HUES64 (cell line): ENCODE results near the gene AP1S3.

Experiments
- H3K27ac ChIP-seq: 2 replicates; pipeline ENCODE4 v1.7.0; 2013; ENCODE audit warnings: low read depth, low read length, inconsistent platforms
- H3K27me3 ChIP-seq: 2 replicates; pipeline ENCODE4 v1.6.1; 2013; ENCODE audit warnings: mild to moderate bottlenecking, low read length; ENCODE audit not compliant: insufficient read depth
- H3K36me3 ChIP-seq: 2 replicates; pipeline ENCODE4 v1.6.1; 2013; ENCODE audit warnings: mild to moderate bottlenecking, low read length; ENCODE audit not compliant: insufficient read depth
- H3K4me1 ChIP-seq: 2 replicates; pipeline ENCODE4 v1.6.1; 2013; ENCODE audit warnings: mild to moderate bottlenecking, low read length, moderate library complexity; ENCODE audit not compliant: insufficient read depth
- H3K4me3 ChIP-seq: 2 replicates; pipeline ENCODE4 v1.5.1; 2013; ENCODE audit warnings: mild to moderate bottlenecking, low read length, moderate library complexity
- H3K9ac ChIP-seq: 2 replicates; pipeline ENCODE4 v1.6.1; 2013; ENCODE audit warnings: mild to moderate bottlenecking, low read depth, low read length
- H3K9me3 ChIP-seq: 2 replicates; pipeline ENCODE4 v1.6.1; 2013; ENCODE audit warnings: low read depth, low read length; ENCODE audit not compliant: insufficient read depth
- WGBS: fragments of 150-250, 120-280 bp; methylation state at CpG from one replicate; pipeline ENCODE4 v1.1.7; 2013; ENCODE audit warnings: missing lambda C conversion rate; 5-methylcytosine and 5-hydroxymethylcytosine counted together

AP1S3 gene

GRCh38 chr2:223735035-223735640 lies 102.2 kb downstream of the AP1S3 start:
- Histone ChIP-seq H3K27me3 (no peaks in the 10 kb centered on the region), H3K27ac (no peak overlapping the region), H3K4me3 (no peak overlapping the region), H3K9me3 (no peaks in the 10 kb centered on the region), H3K36me3 (no peaks in the 10 kb centered on the region), H3K9ac (no peak overlapping the region), H3K4me1 (no peaks in the 10 kb centered on the region)
- 91% methylated on average over 4 of the region's 5 CpGs for WGBS

GRCh38 chr2:223734346-223734745 lies 103.0 kb downstream of the AP1S3 start:
- Histone ChIP-seq H3K4me1 (no peaks in the 10 kb centered on the region), H3K9ac (no peak overlapping the region), H3K27ac (no peak overlapping the region), H3K36me3 (no peaks in the 10 kb centered on the region), H3K4me3 (no peak overlapping the region), H3K9me3 (no peaks in the 10 kb centered on the region), H3K27me3 (no peaks in the 10 kb centered on the region)
- no CpG with 5 or more reads among the region's 2 CpGs for WGBS

GRCh38 chr2:223732346-223732745 lies 105.0 kb downstream of the AP1S3 start:
- Histone ChIP-seq H3K36me3 (no peaks in the 10 kb centered on the region), H3K4me1 (peaks cover 1% of the 10 kb centered on the region)

GRCh38 chr2:223731503-223731902 lies 105.9 kb downstream of the AP1S3 start:
- H3K9ac ChIP-seq: no peak overlapping the region
- H3K36me3 ChIP-seq: no peaks in the 10 kb centered on the region
- H3K27ac ChIP-seq: no peak overlapping the region
- no peak overlapping the region for H3K4me3 ChIP-seq
- 98% methylated on average over 2 of the region's 2 CpGs for WGBS
- no peaks in the 10 kb centered on the region for H3K9me3 ChIP-seq
- no peaks in the 10 kb centered on the region for H3K27me3 ChIP-seq
- peaks cover 9% of the 10 kb centered on the region for H3K4me1 ChIP-seq

More at GRCh38 chr2:223732346-223732745, 105.0 kb downstream of the AP1S3 start:
- WGBS: 77% methylated on average over 3 of the region's 3 CpGs
- H3K27ac ChIP-seq: no peak overlapping the region
- H3K9ac ChIP-seq: no peak overlapping the region
- no peaks in the 10 kb centered on the region for H3K27me3 ChIP-seq
- H3K9me3 ChIP-seq: no peaks in the 10 kb centered on the region
- H3K4me3 ChIP-seq: no peak overlapping the region

GRCh38 chr2:223729781-223730180 lies 107.6 kb downstream of the AP1S3 start:
- 95% methylated on average over 2 of the region's 2 CpGs for WGBS
- Histone ChIP-seq H3K9ac (no peak overlapping the region), H3K4me3 (no peak overlapping the region), H3K27me3 (no peaks in the 10 kb centered on the region), H3K27ac (no peak overlapping the region), H3K9me3 (no peaks in the 10 kb centered on the region), H3K4me1 (peaks cover 24% of the 10 kb centered on the region), H3K36me3 (no peaks in the 10 kb centered on the region)

GRCh38 chr2:223727562-223727961 lies 109.8 kb downstream of the AP1S3 start:
- Histone ChIP-seq H3K4me3 (no peak overlapping the region), H3K27ac (peak overlapping the region; percentile 66; the same call in 1 of the 2 replicates), H3K36me3 (no peaks in the 10 kb centered on the region), H3K9me3 (no peaks in the 10 kb centered on the region), H3K27me3 (no peaks in the 10 kb centered on the region), H3K9ac (no peak overlapping the region), H3K4me1 (peaks cover 35% of the 10 kb centered on the region)
- 67% methylated on average over 7 of the region's 7 CpGs for WGBS

- Histone ChIP-seq H3K27me3 (no peaks in the 10 kb centered on the region), H3K36me3 (no peaks in the 10 kb centered on the region), H3K4me3 (no peak overlapping the region), H3K9me3 (no peaks in the 10 kb centered on the region), H3K9ac (peak overlapping the region; percentile 68; the same call in 1 of the 2 replicates), H3K4me1 (peaks cover 35% of the 10 kb centered on the region), H3K27ac (peak overlapping the region; percentile 97)
- WGBS: 75% methylated on average over 6 of the region's 8 CpGs
Observed at GRCh38 chr2:223725986-223726970, 111.1 kb downstream of the AP1S3 start.

- H3K36me3 ChIP-seq: no peaks in the 10 kb centered on the region
- WGBS: 20% methylated on average over 5 of the region's 5 CpGs
- H3K9ac ChIP-seq: peak overlapping the region; percentile 68; the same call in 1 of the 2 replicates
Observed at GRCh38 chr2:223725494-223725893, 111.9 kb downstream of the AP1S3 start.

GRCh38 chr2:223724861-223725260 lies 112.5 kb downstream of the AP1S3 start:
- no peaks in the 10 kb centered on the region for H3K27me3 ChIP-seq

More at GRCh38 chr2:223725494-223725893, 111.9 kb downstream of the AP1S3 start:
- Histone ChIP-seq H3K4me3 (peak overlapping the region; percentile 30; the same call in 1 of the 2 replicates), H3K27me3 (no peaks in the 10 kb centered on the region), H3K27ac (peak overlapping the region; percentile 97), H3K4me1 (peaks cover 35% of the 10 kb centered on the region), H3K9me3 (no peaks in the 10 kb centered on the region)

GRCh38 chr2:223723954-223724411 lies 113.4 kb downstream of the AP1S3 start:
- Histone ChIP-seq H3K9ac (peak overlapping the region; percentile 68), H3K36me3 (no peaks in the 10 kb centered on the region), H3K27ac (peak overlapping the region; percentile 97), H3K4me3 (peak overlapping the region; percentile 47), H3K27me3 (no peaks in the 10 kb centered on the region), H3K4me1 (peaks cover 35% of the 10 kb centered on the region), H3K9me3 (no peaks in the 10 kb centered on the region)
- WGBS: 77% methylated on average over 5 of the region's 5 CpGs

More at GRCh38 chr2:223724861-223725260, 112.5 kb downstream of the AP1S3 start:
- peak overlapping the region; percentile 30 for H3K4me3 ChIP-seq
- peak overlapping the region; percentile 68; the same call in 1 of the 2 replicates for H3K9ac ChIP-seq
- H3K9me3 ChIP-seq: no peaks in the 10 kb centered on the region
- 83% methylated on average over 4 of the region's 4 CpGs for WGBS
- no peaks in the 10 kb centered on the region for H3K36me3 ChIP-seq
- peaks cover 35% of the 10 kb centered on the region for H3K4me1 ChIP-seq
- peak overlapping the region; percentile 97 for H3K27ac ChIP-seq

GRCh38 chr2:223722226-223722625 lies 115.2 kb downstream of the AP1S3 start:
- Histone ChIP-seq H3K4me3 (peak overlapping the region; percentile 47; the same call in 1 of the 2 replicates), H3K27ac (no peak overlapping the region), H3K9me3 (0 out of 2 replicates have a peak, but pooled peaks cover 5% of the 10 kb centered on the region), H3K4me1 (peaks cover 33% of the 10 kb centered on the region), H3K27me3 (no peaks in the 10 kb centered on the region), H3K9ac (no peak overlapping the region), H3K36me3 (peaks cover 8% of the 10 kb centered on the region; the same call in 1 of the 2 replicates)
- WGBS: 95% methylated on average over 9 of the region's 9 CpGs
